Endothelial cell of umbilical vein (primary cell): ENCODE measurements around the gene NSD2. TPM values are rescaled to one million over a fixed set of nuclear protein-coding genes. Genes with fewer than 3 reads are reported as not detected.

Experiments
- BruUV-seq: library from RNA; stranded (reverse); fragments of 400-500 nt; replicated peaks from 2 replicates; lab custom pipeline; 2021; lab: Mats Ljungman, UMichigan
- CTCF ChIA-PET: fragments of 300-600, 350-600 bp; sonication (Branson Sonifier 250); formaldehyde crosslinking; loops from one replicate; lab custom pipeline; 2021; ENCODE audit warnings: antibody characterized with exemption, inconsistent platforms; lab: Charles Lee
- POLR2A ChIA-PET: fragments of 300-600, 350-600 bp; sonication (Branson Sonifier 250); formaldehyde crosslinking; loops from one replicate; lab custom pipeline; 2021; ENCODE audit warnings: antibody characterized with exemption, inconsistent platforms; lab: Charles Lee
- DNase-seq: peaks from one replicate; pipeline ENCODE4 v3.0.0-alpha.2; 2011; ENCODE audit warnings: low read depth, low spot score
- FAIRE-seq: peaks from 2 replicates; lab custom pipeline; 2011; peaks lifted over from hg19 to GRCh38; lab: Jason Lieb, UNC
- H2AFZ ChIP-seq: 2 replicates; pipeline ENCODE4 v1.6.0; 2012; ENCODE audit warnings: low read depth, low read length, control low read depth, inconsistent platforms
- H3K27ac ChIP-seq: 2 replicates; pipeline ENCODE4 v1.5.1; 2011; ENCODE audit warnings: low read depth, mild to moderate bottlenecking, control low read depth, low read length, moderate library complexity; ENCODE audit not compliant: insufficient read depth
- H3K27me3 ChIP-seq, 2 experiments: 2 replicates each; pipeline versions ENCODE4 v1.6.0 to v1.6.1; 2011; ENCODE audit warnings: low read length in 2 of 2, mixed read lengths in 1 of 2; ENCODE audit not compliant: control insufficient read depth in 2 of 2, insufficient read depth in 2 of 2
- H3K36me3 ChIP-seq, 2 experiments: 2 replicates in 1 of 2; 3 replicates in 1 of 2; pipeline ENCODE4 v1.5.1; 2011; ENCODE audit warnings: low read length in 2 of 2, mild to moderate bottlenecking in 1 of 2, moderate library complexity in 1 of 2; ENCODE audit not compliant: control insufficient read depth in 2 of 2, insufficient read depth in 2 of 2; ENCODE audit errors: extremely low read depth in 1 of 2
- H3K4me1 ChIP-seq: 3 replicates; pipeline ENCODE4 v1.5.1; 2011; ENCODE audit warnings: mild to moderate bottlenecking, low read length; ENCODE audit not compliant: control insufficient read depth, insufficient read depth; ENCODE audit errors: extremely low read depth
- H3K4me2 ChIP-seq: 2 replicates; pipeline ENCODE4 v1.6.1; 2011; ENCODE audit warnings: low read length, control low read depth, mixed read lengths; ENCODE audit not compliant: insufficient read depth
- H3K4me3 ChIP-seq, 3 experiments: fragments of 200-600 bp in 1 of 3; sonication (generic), shearing (Covaris generic) in 1 of 3; replicated peaks in 1 of 3; 2 replicates each; pipeline ENCODE4 v1.5.1; 2011 to 2016; ENCODE audit warnings: control low read depth in 3 of 3, low read length in 3 of 3, mild to moderate bottlenecking in 2 of 3, inconsistent platforms in 1 of 3, low read depth in 1 of 3, moderate library complexity in 1 of 3; ENCODE audit not compliant: insufficient read depth in 1 of 3
- H3K79me2 ChIP-seq: 2 replicates; pipeline ENCODE4 v1.6.0; 2012; ENCODE audit warnings: low read length, inconsistent platforms; ENCODE audit not compliant: control insufficient read depth, insufficient read depth
- H3K9ac ChIP-seq: replicated peaks from 2 replicates; pipeline ENCODE3; 2011; ENCODE audit warnings: low read length, control low read depth; ENCODE audit not compliant: insufficient read depth; ENCODE audit errors: extremely low read depth
- H3K9me1 ChIP-seq: replicated peaks from 3 replicates; pipeline ENCODE4 v1.6.0; 2011; ENCODE audit warnings: mild to moderate bottlenecking, low read length; ENCODE audit not compliant: control insufficient read depth, insufficient read depth; ENCODE audit errors: extremely low read depth
- H3K9me3 ChIP-seq: replicated peaks from 2 replicates; pipeline ENCODE4 v1.5.1; 2012; ENCODE audit warnings: low read length, inconsistent platforms; ENCODE audit not compliant: control insufficient read depth, insufficient read depth
- H4K20me1 ChIP-seq: replicated peaks from 2 replicates; pipeline ENCODE3; 2011; ENCODE audit warnings: mild to moderate bottlenecking, low read length; ENCODE audit not compliant: control insufficient read depth, insufficient read depth; ENCODE audit errors: extremely low read depth
- CTCF ChIP-seq, 2 donors: IDR thresholded peaks; 1 replicate in 1 of 2; 2 replicates in 1 of 2; pipeline ENCODE4 v1.5.1; 2011; ENCODE audit warnings: low read length in 2 of 2, mild to moderate bottlenecking in 2 of 2, moderate library complexity in 2 of 2, control low read depth in 1 of 2, inconsistent platforms in 1 of 2, low read depth in 1 of 2; ENCODE audit not compliant: insufficient read depth in 1 of 2; ENCODE audit errors: extremely low read depth in 1 of 2
- EZH2 ChIP-seq: IDR thresholded peaks from 2 replicates; pipeline ENCODE4 v1.6.1; 2012; ENCODE audit warnings: borderline replicate concordance, low read depth, mild to moderate bottlenecking, moderate library complexity, low read length, inconsistent platforms; ENCODE audit not compliant: severe bottlenecking
- FOS ChIP-seq: IDR thresholded peaks from 2 replicates; pipeline ENCODE4 v1.6.1; 2011; ENCODE audit warnings: mild to moderate bottlenecking, low read length, moderate library complexity, borderline replicate concordance; ENCODE audit not compliant: insufficient read depth
- GATA2 ChIP-seq: IDR thresholded peaks from 2 replicates; pipeline ENCODE4 v1.7.0; 2011; ENCODE audit warnings: low read depth, mild to moderate bottlenecking, moderate library complexity, mixed read lengths, low read length; ENCODE audit not compliant: insufficient read length, insufficient read depth
- JUN ChIP-seq: IDR thresholded peaks from 2 replicates; pipeline ENCODE4 v1.6.1; 2011; ENCODE audit warnings: borderline replicate concordance, low read depth; ENCODE audit not compliant: insufficient read length, insufficient read depth
- MAX ChIP-seq: IDR thresholded peaks from 2 replicates; pipeline ENCODE4 v1.6.1; 2011; ENCODE audit not compliant: insufficient read depth, insufficient read length
- MYC ChIP-seq: IDR thresholded peaks from one replicate; pipeline ENCODE4 v1.6.1; 2011; ENCODE audit warnings: mild to moderate bottlenecking, low read depth, low read length
- POLR2A ChIP-seq: IDR thresholded peaks from 2 replicates; pipeline ENCODE4 v1.6.1; 2012; ENCODE audit warnings: low read depth, mild to moderate bottlenecking, control low read depth, low read length
- POLR2AphosphoS5 ChIP-seq: IDR thresholded peaks from 2 replicates; pipeline ENCODE4 v1.6.1; 2012; ENCODE audit warnings: low read depth, mild to moderate bottlenecking, control low read depth, low read length, moderate library complexity; ENCODE audit not compliant: insufficient read depth
- dilution Hi-C: fragments of 300-500 bp; cut with MboI; formaldehyde crosslinking; loops from one replicate; pipeline ENCODE4 v1.15.0; 2019; ENCODE audit warnings: low sequenced_read_pairs; ENCODE audit not compliant: extremely low pct_ligation_motif_present
- intact Hi-C: fragments of 100-400 bp; cut with micrococcal nuclease; formaldehyde crosslinking; loops from one replicate; pipeline ENCODE4 v1.10.0; 2022
- polyA plus RNA-seq, 4 experiments: library from polyadenylated mRNA; depleted of rRNA in 3 of 4; stranded (reverse) in 3 of 4; unstranded in 1 of 4; fragments of >200 nt; gene quantifications; 2 replicates each; pipeline versions ENCODE4 v1.2.1 to v1.2.3, GENCODE V29; 2011 to 2012; ENCODE audit warnings: missing spikeins in 1 of 4
- total RNA-seq: library from RNA; stranded (reverse); gene quantifications from 2 replicates; pipeline ENCODE4 v1.2.3, GENCODE V29; 2021

The NSD2 gene
- total and polyA plus RNA-seq, 2 donors (not counting 3 experiments of a cell fraction or from before 2014, with no cell fraction given), result 31.3 to 171 TPM

GRCh38 chr4:1990676-1991075 lies 119.5 kb downstream of the NSD2 start:
- peaks cover 6% of the 10 kb centered on the region for H3K79me2 ChIP-seq
- FAIRE-seq (no peak), DNase-seq (no peak)
- H3K9me3 ChIP-seq, result no peaks in the 10 kb centered on the region
- peaks cover 0 to 34% of the 10 kb centered on the region in 2 experiments for H3K36me3 ChIP-seq
- no peak overlapping the region for H3K4me2 ChIP-seq
- no peaks in the 10 kb centered on the region for H3K27me3 ChIP-seq
- ChIA-PET CTCF (no interaction called here), POLR2A (no interaction called here)
- TF ChIP-seq MAX (no peak), EZH2 (no peak), POLR2AphosphoS5 (no peak)
- intact Hi-C loops, result no loop called here
- H4K20me1 ChIP-seq, result no peaks in the 10 kb centered on the region
- H3K9ac ChIP-seq, result no peak overlapping the region
- H3K27ac ChIP-seq, result no peak overlapping the region
- BruUV-seq, result no TSS peak
- H3K4me3 ChIP-seq, result no peak overlapping the region
- H3K4me1 ChIP-seq, result no peaks in the 10 kb centered on the region
- dilution Hi-C loops, result no loop called here
- H3K9me1 ChIP-seq, result no peaks in the 10 kb centered on the region
- H2AFZ ChIP-seq, result no peak overlapping the region

- Histone ChIP-seq H3K79me2 (peaks cover 8% of the 10 kb centered on the region), H3K27ac (no peak overlapping the region), H3K27me3 (no peaks in the 10 kb centered on the region), H3K4me3 (no peak overlapping the region), H3K36me3 (peaks cover 0 to 30% of the 10 kb centered on the region in 2 experiments), H2AFZ (no peak overlapping the region), H3K4me1 (no peaks in the 10 kb centered on the region), H3K9ac (no peak overlapping the region), H3K4me2 (no peak overlapping the region), H4K20me1 (no peaks in the 10 kb centered on the region), H3K9me1 (no peaks in the 10 kb centered on the region), H3K9me3 (no peaks in the 10 kb centered on the region)
- TF ChIP-seq JUN (no peak), POLR2A (no peak), FOS (no peak), POLR2AphosphoS5 (no peak), EZH2 (no peak), GATA2 (no peak), MAX (no peak), CTCF (IDR thresholded peaks at IDR 0.05; ENCODE audit: extremely low read depth in 1 of 2, insufficient read depth in 1 of 2, low read depth in 1 of 2, low read length in 2 of 2) (no peak), MYC (no peak)
- dilution Hi-C loops (no loop called here), intact Hi-C loops (no loop called here)
- DNase-seq, result no peak
- FAIRE-seq, result no peak
- ChIA-PET POLR2A (no interaction called here), CTCF (no interaction called here)
- BruUV-seq, result no TSS peak
These were observed 119.9 kb downstream of the NSD2 start for GRCh38 chr4:1991087-1991486.
